Mesothelial cell of epicardium (in vitro differentiated cells): Measurements from ENCODE around the gene CDH4. TPM values are rescaled to one million over a fixed set of nuclear protein-coding genes. Genes with fewer than 3 reads are reported as not detected.

Source experiments
- DNase-seq, 2 experiments: peaks; one replicate each; pipeline ENCODE4 v3.0.0; 2021; ENCODE audit warnings: low spot score in 2 of 2; ENCODE audit not compliant: unreplicated experiment in 2 of 2
- H3K27ac Mint-ChIP-seq: 2 replicates; pipeline ENCODE4 v1.8.0; 2021; ENCODE audit warnings: mixed read lengths
- H3K27me3 Mint-ChIP-seq: 2 replicates; pipeline ENCODE4 v1.8.0; 2021; ENCODE audit warnings: low read depth, mixed read lengths
- H3K36me3 Mint-ChIP-seq: 2 replicates; pipeline ENCODE4 v1.8.0; 2021; ENCODE audit warnings: mixed read lengths
- H3K4me1 Mint-ChIP-seq: 2 replicates; pipeline ENCODE4 v1.8.0; 2021; ENCODE audit warnings: mixed read lengths
- H3K4me3 Mint-ChIP-seq: 2 replicates; pipeline ENCODE4 v1.8.0; 2021; ENCODE audit warnings: mild to moderate bottlenecking, moderate library complexity, mixed read lengths
- H3K9me3 Mint-ChIP-seq: 2 replicates; pipeline ENCODE4 v1.8.0; 2021; ENCODE audit warnings: mixed read lengths
- CTCF ChIP-seq: fragments of 200-600 bp; sonication (generic); IDR thresholded peaks from one replicate; pipeline ENCODE4 v1.5.0; 2021; ENCODE audit warnings: antibody characterized with exemption; ENCODE audit not compliant: unreplicated experiment
- total RNA-seq: library from RNA; stranded (reverse); gene quantifications from 3 replicates; pipeline ENCODE4 v1.2.1, GENCODE V29; 2021

Gene CDH4
- total RNA-seq, 1 donor from 2014 or later, result 1.1 TPM

GRCh38 chr20:61457725-61458124 lies 205.7 kb downstream of the CDH4 start:
- no peaks in the 10 kb centered on the region for H3K36me3 Mint-ChIP-seq
- TF ChIP-seq CTCF, result no peak
- H3K27me3 Mint-ChIP-seq, result peaks cover 10% of the 10 kb centered on the region
- no peak for DNase-seq
- H3K4me1 Mint-ChIP-seq, result no peaks in the 10 kb centered on the region
- no peak overlapping the region for H3K27ac Mint-ChIP-seq
- peaks cover 4% of the 10 kb centered on the region for H3K9me3 Mint-ChIP-seq
- H3K4me3 Mint-ChIP-seq, result no peak overlapping the region

- no peaks in the 10 kb centered on the region for H3K36me3 Mint-ChIP-seq
- no peak for DNase-seq
- H3K9me3 Mint-ChIP-seq, result peaks cover 7% of the 10 kb centered on the region
- no peaks in the 10 kb centered on the region for H3K4me1 Mint-ChIP-seq
- no peak for TF ChIP-seq CTCF
- no peak overlapping the region for H3K4me3 Mint-ChIP-seq
- no peak overlapping the region for H3K27ac Mint-ChIP-seq
- H3K27me3 Mint-ChIP-seq, result peaks cover 12% of the 10 kb centered on the region
Observed at GRCh38 chr20:61458146-61458746, 206.2 kb downstream of the CDH4 start.

- H3K4me1 Mint-ChIP-seq, result no peaks in the 10 kb centered on the region
- H3K27ac Mint-ChIP-seq, result no peak overlapping the region
- TF ChIP-seq CTCF, result no peak
- peaks cover 13% of the 10 kb centered on the region for H3K27me3 Mint-ChIP-seq
- no peak overlapping the region for H3K4me3 Mint-ChIP-seq
- DNase-seq, result no peak
- peaks cover 7% of the 10 kb centered on the region for H3K9me3 Mint-ChIP-seq
- no peaks in the 10 kb centered on the region for H3K36me3 Mint-ChIP-seq
Observed at GRCh38 chr20:61459266-61459665, 207.2 kb downstream of the CDH4 start.

- H3K27me3 Mint-ChIP-seq, result peaks cover 13% of the 10 kb centered on the region
- H3K36me3 Mint-ChIP-seq, result no peaks in the 10 kb centered on the region
- no peak overlapping the region for H3K27ac Mint-ChIP-seq
Observed at GRCh38 chr20:61459705-61460104, 207.6 kb downstream of the CDH4 start.

GRCh38 chr20:61460261-61461052 lies 208.4 kb downstream of the CDH4 start:
- no peak for TF ChIP-seq CTCF
- no peak for DNase-seq

More at GRCh38 chr20:61459705-61460104, 207.6 kb downstream of the CDH4 start:
- Mint-ChIP-seq H3K4me3 (no peak overlapping the region), H3K4me1 (no peaks in the 10 kb centered on the region), H3K9me3 (peaks cover 7% of the 10 kb centered on the region)
- no peak for DNase-seq
- no peak for TF ChIP-seq CTCF

More at GRCh38 chr20:61460261-61461052, 208.4 kb downstream of the CDH4 start:
- peaks cover 7% of the 10 kb centered on the region for H3K9me3 Mint-ChIP-seq
- no peaks in the 10 kb centered on the region for H3K36me3 Mint-ChIP-seq
- no peak overlapping the region for H3K27ac Mint-ChIP-seq
- no peaks in the 10 kb centered on the region for H3K4me1 Mint-ChIP-seq
- H3K4me3 Mint-ChIP-seq, result no peak overlapping the region
- peaks cover 15% of the 10 kb centered on the region for H3K27me3 Mint-ChIP-seq
